HG02588 (cell line): Measurements from ENCODE around the gene ELFN1.

ENCODE experiments used
- ATAC-seq: cut with Tn5 transposase; IDR thresholded peaks from one replicate; pipeline ENCODE4 v1.9.1; 2021; ENCODE audit warnings: mild to moderate bottlenecking, moderate library complexity; ENCODE audit not compliant: unreplicated experiment

The ELFN1 gene

GRCh38 chr7:1738956-1739355 is 68.9 kb downstream of the ELFN1 start:
- no peak for ATAC-seq

DNA sequence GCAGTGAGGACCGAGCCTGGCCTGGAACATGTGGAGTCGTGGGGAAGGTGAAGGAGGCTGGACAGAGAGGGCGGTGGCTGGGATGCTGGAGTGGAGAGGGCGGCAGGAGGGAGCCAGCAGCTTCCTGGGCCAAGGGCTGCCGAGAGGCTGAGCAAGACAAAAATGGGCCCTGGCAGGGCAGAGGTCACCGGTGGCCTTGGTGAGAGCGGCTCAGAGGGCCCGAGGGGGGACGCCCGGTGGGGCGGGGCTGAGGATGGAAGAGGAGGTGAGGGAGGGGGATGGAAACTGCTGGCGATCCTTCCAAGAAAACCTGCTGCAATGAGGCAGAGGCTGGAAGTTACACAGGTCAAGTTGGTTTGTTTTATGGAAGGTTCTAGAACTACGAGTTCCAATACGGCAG is 69.5 kb downstream of the ELFN1 start:
- no peak for ATAC-seq

GRCh38 chr7:1740214-1740613 is 70.1 kb downstream of the ELFN1 start:
- no peak for ATAC-seq

DNA sequence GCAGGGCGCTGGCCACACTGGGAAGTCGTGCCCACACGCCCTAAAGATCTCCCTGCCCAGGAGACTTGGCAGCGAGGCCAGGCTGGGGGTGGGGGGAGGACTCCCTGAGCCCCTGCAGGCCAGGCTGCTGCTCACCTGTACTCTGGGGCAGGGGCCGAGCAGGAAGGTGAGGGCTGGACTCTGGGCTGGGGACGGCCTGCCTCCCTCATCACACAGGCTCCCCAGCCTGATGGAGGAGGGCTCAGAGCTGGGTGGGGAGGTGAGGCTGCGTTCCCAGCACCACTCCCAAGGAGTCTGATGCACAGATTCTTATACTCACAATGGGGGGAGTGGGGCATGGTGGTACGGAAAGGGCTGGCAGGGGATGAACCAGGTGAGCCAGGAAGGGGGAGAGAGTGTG is 71.2 kb downstream of the ELFN1 start:
- no peak for ATAC-seq

- ATAC-seq, result no peak
Observed at GRCh38 chr7:1741751-1742554, 71.9 kb downstream of the ELFN1 start.

DNA sequence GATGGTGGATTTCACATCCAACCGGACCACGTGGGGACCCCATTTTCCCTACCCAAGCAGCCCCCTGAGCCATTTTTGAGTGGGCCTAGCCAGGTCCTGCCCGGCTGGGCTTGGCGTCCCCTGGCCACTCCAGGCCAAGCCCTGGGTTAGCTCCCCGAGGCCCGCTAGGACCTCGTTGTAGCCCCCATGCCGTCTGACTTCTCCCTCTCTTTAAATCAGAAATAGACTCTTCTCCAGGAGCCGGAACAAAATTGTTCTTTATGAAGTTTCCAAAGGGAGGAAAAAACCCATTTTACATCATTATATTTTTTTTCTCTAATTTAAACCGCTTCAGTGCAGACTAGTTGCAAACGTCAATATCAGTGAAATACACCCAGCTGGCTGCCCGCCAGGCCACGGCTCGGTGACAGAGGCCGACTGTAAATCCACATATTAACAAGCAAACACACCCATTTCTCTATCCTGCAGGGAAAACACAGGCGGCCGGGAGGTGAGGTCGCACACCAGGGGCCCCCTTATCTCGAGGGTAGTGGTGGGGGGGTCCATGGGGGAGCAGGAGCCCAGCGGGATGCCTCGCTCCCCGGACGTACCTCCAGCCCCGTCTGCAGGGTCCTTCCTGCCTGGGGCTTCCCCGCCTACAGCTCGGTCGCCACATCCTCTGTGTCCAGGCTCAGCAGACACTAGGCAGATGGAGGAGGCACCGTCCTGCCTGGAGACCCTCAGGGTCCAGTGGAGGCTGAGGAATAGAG is 72.7 kb downstream of the ELFN1 start:
- ATAC-seq, result no peak

DNA sequence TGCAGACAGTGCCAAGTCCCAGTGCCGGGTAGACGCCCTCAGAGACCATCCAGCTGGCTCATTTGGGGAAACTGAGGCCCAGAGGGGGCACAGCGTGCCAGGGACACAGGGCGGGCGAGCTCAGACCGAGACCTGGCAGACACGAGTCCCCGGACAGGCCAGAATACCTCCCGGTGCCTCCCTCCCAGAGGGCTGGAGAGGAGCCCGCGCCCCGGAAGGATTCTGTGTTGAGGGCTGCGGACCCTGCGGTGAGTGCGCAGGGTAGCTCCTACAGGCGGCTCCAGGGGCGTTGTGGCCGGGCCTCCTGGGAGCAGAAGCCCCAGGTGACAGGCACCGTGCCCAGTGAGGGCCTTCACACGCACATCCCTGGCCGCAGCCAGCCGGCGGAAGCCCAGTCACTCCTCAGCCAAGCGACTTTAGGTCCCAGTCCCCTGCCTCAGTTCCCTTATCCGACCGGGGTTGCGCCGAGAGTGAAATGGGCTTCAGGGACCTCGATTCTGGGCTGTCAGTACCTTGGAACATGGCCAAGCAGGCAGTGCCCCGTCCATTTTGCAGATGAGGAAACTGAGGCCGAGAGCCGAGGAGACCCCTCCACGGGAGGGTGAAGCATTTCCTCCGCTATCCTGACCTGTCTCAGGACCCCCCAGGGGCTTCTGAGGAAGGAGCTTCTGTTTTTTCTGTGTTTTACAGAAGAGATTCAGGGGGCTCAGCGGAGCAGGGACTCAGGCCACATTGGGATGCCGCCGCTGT is 73.6 kb downstream of the ELFN1 start:
- no peak for ATAC-seq

DNA sequence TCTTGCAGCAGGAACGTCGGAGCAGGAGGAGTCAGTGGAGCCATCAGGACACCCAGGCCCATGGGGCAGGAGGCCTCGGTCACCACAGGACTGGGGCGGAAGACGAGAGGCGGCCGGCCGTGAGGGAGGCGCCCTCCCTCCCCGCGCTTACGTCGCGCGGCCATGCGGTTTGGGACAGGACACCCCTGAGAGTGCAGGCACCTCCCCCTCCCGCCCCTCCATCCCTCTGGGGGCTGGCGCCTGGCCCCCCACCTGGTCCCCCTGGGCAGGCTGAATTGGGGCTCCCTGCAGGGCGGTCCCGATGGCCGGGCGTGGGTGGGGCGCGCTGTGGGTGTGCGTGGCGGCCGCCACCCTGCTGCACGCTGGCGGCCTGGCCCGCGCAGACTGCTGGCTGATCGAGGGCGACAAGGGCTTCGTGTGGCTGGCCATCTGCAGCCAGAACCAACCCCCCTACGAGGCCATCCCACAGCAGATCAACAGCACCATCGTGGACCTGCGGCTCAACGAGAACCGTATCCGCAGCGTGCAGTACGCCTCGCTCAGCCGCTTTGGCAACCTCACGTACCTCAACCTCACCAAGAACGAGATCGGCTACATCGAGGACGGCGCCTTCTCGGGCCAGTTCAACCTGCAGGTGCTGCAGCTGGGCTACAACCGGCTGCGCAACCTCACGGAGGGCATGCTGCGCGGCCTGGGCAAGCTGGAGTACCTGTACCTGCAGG is 74.4 kb downstream of the ELFN1 start:
- no peak for ATAC-seq

GRCh38 chr7:1745018-1745532 is 75.0 kb downstream of the ELFN1 start:
- ATAC-seq, result no peak

- no peak for ATAC-seq
Observed at GRCh38 chr7:1745576-1746490, 75.8 kb downstream of the ELFN1 start.

- ATAC-seq, result no peak
Observed at GRCh38 chr7:1746491-1746975, 76.5 kb downstream of the ELFN1 start.

DNA sequence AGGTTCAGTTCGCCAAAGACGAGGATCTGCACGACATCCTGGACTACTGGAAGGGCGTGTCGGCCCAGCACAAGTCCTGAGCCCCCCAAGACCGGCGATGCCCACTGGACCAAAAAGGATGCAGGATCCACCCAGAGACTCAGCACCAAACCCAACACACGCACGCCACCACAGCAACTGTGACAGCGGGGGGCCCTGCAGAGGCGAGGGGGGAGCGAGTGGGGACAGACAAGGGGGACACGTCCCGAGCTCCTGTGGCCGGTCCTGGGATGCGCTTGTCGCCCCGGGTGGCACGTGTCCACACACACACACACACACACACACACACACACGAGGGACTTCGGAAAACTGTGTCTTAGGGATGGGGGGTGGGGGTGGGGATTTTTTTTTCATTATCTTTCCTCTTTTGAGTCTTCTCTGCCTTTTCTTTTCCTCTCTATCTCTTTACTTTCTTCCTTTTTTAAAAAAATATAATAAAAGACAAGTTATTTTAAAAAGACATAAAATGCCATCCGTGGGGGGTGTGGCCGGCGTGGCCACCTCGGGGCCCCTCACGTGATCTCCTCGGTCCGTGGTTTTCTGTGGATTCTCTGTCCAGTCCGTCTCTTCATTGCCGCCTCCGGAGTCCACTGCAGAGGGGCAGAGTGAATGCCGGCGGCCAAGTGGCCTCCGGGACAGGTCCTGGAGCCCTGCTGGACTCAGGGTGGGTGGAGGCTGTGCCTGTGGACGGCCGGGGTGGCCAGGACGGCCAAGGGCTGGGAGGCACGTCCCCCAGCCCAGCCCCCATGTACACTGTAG is 77.1 kb downstream of the ELFN1 start:
- ATAC-seq, result no peak

- ATAC-seq, result no peak
Observed at GRCh38 chr7:1748076-1748838, 78.2 kb downstream of the ELFN1 start.

DNA sequence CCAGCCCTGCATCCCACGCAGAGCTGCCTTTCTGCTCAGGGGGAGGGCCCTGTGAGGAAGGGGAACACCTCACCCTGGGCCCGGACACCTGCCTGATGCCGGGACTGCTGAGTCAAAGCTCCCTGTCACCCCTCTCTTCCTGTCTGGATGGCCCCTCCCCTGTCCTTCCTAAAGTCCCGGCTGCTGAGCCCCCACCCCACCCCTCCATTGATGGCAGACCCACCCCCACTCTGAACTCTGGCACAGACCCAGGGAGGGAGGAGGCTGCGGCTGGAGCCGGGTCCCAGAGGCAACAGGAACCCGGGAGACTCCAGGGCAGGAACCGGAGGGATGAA is 78.7 kb downstream of the ELFN1 start:
- ATAC-seq, result no peak

- no peak for ATAC-seq
Observed at GRCh38 chr7:1749351-1749863, 79.3 kb downstream of the ELFN1 start.

DNA sequence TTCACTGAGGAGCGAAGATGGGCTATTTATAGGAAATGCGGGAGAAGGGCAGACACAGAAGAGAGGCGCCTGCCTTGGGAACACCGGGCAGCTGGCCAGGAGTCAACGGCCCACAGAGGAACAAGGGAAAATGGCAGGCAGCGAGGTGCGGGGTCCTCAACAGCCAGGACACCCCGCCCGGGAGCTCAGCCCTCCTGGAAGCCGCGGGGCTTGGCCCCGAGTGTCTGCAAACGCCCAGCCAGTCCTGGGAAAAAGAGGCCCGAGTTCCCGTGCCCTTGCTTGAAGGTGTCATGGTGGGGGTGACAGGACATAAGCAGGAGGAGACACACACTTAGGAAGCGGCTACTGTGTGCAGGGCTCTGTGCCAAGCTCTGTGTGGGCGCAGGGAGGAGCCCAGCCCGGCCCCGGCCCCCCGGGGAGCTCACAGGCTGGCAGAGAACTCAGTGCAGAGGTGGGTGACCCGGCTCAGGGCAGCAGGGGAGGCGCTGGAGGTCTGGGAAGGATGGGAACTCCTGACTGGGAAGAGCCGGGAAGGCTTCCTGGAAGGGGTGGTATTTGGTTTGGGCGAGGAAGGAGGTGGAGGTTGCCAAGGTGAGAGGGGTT is 79.9 kb downstream of the ELFN1 start:
- ATAC-seq, result no peak

- ATAC-seq, result no peak
Observed at GRCh38 chr7:1750541-1751021, 80.5 kb downstream of the ELFN1 start.
